HG02759 (cell line): ENCODE results near the gene FRAS1.
"Not testable (repeated sequence)": the region's sequence is repeated elsewhere in the genome, so short reads cannot be mapped to it uniquely, and the experiment has no call there.

Source experiments
- ATAC-seq: cut with Tn5 transposase; IDR thresholded peaks from one replicate; pipeline ENCODE4 v1.9.1; 2021; ENCODE audit warnings: mild to moderate bottlenecking, moderate library complexity; ENCODE audit not compliant: unreplicated experiment

The FRAS1 gene

GRCh38 chr4:78320349-78320935, 263.3 kb downstream of the FRAS1 start:
- ATAC-seq: no peak

- ATAC-seq: no peak
These were observed 264.9 kb downstream of the FRAS1 start for GRCh38 chr4:78322032-78322431.

GRCh38 chr4:78323439-78323838, 266.3 kb downstream of the FRAS1 start:
- ATAC-seq: no peak

- ATAC-seq: no peak
These were observed 267.5 kb downstream of the FRAS1 start for GRCh38 chr4:78324625-78325024.

- no peak for ATAC-seq
These were observed 268.4 kb downstream of the FRAS1 start for GRCh38 chr4:78325271-78326157.

GRCh38 chr4:78328591-78328990, 271.5 kb downstream of the FRAS1 start:
- not testable (repeated sequence) for ATAC-seq

- ATAC-seq: no peak
These were observed 274.1 kb downstream of the FRAS1 start for GRCh38 chr4:78331186-78331585.

GRCh38 chr4:78331965-78332364, 274.8 kb downstream of the FRAS1 start:
- no peak for ATAC-seq

- ATAC-seq: no peak
These were observed 275.9 kb downstream of the FRAS1 start for GRCh38 chr4:78332976-78333375.

GRCh38 chr4:78336093-78336943, 279.2 kb downstream of the FRAS1 start:
- no peak for ATAC-seq

- ATAC-seq: no peak
These were observed 280.3 kb downstream of the FRAS1 start for GRCh38 chr4:78337244-78338020.

- ATAC-seq: no peak
These were observed 285.0 kb downstream of the FRAS1 start for GRCh38 chr4:78342125-78342524.

- no peak for ATAC-seq
These were observed 286.6 kb downstream of the FRAS1 start for GRCh38 chr4:78343682-78344081.

- no peak for ATAC-seq
These were observed 288.1 kb downstream of the FRAS1 start for GRCh38 chr4:78345237-78345636.

GRCh38 chr4:78346222-78346621, 289.1 kb downstream of the FRAS1 start:
- ATAC-seq: no peak

GRCh38 chr4:78347527-78347926, 290.4 kb downstream of the FRAS1 start:
- ATAC-seq: no peak

- ATAC-seq: no peak
These were observed 296.8 kb downstream of the FRAS1 start for GRCh38 chr4:78353921-78354320.

- no peak for ATAC-seq
These were observed 297.7 kb downstream of the FRAS1 start for GRCh38 chr4:78354782-78355181.

GRCh38 chr4:78355306-78355705, 298.2 kb downstream of the FRAS1 start:
- ATAC-seq: no peak

GRCh38 chr4:78356251-78356786, 299.2 kb downstream of the FRAS1 start:
- ATAC-seq: no peak
